ENCODE data around the gene ENG. TPM values are rescaled to one million over a fixed set of nuclear protein-coding genes. Genes with fewer than 3 reads are reported as not detected.

The ENG gene
- total RNA-seq, 1 experiment from 2014 or later, result 25.1 TPM

DNA sequence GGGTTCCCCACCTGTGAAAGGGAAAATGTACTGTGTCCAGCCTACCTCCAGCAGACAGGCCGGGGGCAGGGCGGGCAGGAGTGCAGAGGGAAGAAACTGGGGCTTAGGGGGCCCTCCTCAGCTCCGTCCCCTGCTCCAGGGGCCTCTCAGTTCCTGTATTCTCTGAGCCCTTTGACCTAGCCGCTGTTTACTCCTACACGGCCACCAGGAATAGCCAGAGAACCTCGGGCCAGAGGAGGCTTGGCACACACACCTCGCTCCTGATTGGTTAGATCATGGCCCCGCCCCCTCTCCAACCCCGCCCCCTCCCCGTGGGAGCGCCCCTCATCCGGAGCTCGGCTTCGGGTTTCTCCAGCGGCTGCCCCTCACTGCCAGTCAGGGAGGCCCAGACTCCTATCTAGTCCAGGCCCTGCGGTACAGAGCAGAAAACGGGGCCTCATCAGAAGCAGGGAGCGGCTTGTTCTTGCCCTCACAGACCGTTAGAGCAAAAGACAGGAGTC lies 42.8 kb upstream of the ENG start:
- ATAC-seq, result peak; percentile 36; the same call in 1 of the 2 replicates
- no peak overlapping the region for H3K27ac ChIP-seq (ENCODE audit: low read length)
- H3K9me3 ChIP-seq (ENCODE audit: control insufficient read depth, insufficient read depth, low read depth, low read length), result no peaks in the 10 kb centered on the region; the same call in 1 of the 2 replicates
- in situ Hi-C loops (cut with HindIII; ENCODE audit: low pct_unique_long_range_greater_than_20kb, low sequenced_read_pairs) (no loop called here), intact Hi-C loops (cut with micrococcal nuclease; ENCODE audit: unreplicated experiment) (no loop called here)
- POLR2A ChIA-PET, result no interaction called here
- no peaks in the 10 kb centered on the region for H3K27me3 ChIP-seq (ENCODE audit: control insufficient read depth, insufficient read depth, low read length)
- CTCF ChIA-PET, result no interaction called here
- H3K4me1 ChIP-seq (ENCODE audit: control insufficient read depth, insufficient read depth, low read length), result peaks cover 10% of the 10 kb centered on the region
- H3K36me3 ChIP-seq (ENCODE audit: control insufficient read depth, insufficient read depth, low read length), result peaks cover 7% of the 10 kb centered on the region; the same call in 1 of the 2 replicates
- TF ChIP-seq POLR2AphosphoS5 (IDR thresholded peaks at IDR 0.05; ENCODE audit: low read depth, low read length) (no peak), TCF7L2 (IDR thresholded peaks at IDR 0.05; ENCODE audit: low read depth, low read length) (no peak), SIN3A (IDR thresholded peaks at IDR 0.05; ENCODE audit: borderline replicate concordance, insufficient read depth, low read depth, low read length) (no peak)
- no peak overlapping the region for H3K4me3 ChIP-seq (ENCODE audit: low read depth in 2 of 2, low read length in 2 of 2)
- no TSS peak for BruUV-seq (replicated peaks)
- no peak for DNase-seq (ENCODE audit: low read depth, low spot score)

DNA sequence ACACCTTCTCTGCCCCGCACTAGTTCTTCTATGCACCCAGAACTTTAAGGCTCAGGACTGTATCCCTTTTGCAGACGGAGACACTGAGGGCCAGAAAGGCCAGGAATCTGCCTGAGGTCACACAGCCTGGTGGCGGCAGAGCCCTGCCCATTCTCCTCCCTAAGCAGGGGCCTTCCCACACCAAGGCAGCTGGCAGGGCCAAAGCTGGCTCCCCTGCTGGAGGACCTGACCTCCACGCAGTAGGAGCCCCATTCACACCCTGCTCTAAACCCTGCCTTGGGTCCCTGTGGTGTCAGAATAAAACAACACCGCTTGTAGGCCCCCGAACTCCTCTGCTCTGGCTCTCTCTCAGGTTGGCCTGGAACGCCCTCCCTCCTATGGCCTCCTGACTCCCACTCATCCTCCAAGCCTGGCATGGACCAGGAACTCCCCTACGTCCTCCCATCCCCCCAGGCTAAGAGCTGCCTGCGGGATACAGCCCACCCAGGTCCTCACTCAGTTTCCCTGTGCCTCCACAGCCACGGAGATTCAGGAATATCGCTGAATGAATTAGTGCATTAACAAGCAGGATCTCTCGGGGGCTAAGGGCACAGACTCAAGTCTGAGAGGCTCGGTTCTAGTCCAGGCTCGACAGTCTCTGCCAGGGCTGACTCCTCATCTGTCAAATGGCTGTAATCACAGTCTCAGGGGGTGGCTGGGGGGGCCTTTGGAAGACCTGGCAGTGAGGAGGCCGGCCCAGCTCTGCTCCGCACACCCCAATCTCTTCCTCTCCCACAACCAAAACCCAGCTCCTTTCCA lies 42.1 kb upstream of the ENG start:
- in situ Hi-C loops (cut with HindIII; ENCODE audit: low pct_unique_long_range_greater_than_20kb, low sequenced_read_pairs), result no loop called here
- CTCF ChIA-PET, result no interaction called here
- intact Hi-C loops (cut with micrococcal nuclease; ENCODE audit: unreplicated experiment), result no loop called here
- no peak overlapping the region for H3K4me3 ChIP-seq (ENCODE audit: low read depth in 2 of 2, low read length in 2 of 2)
- POLR2A ChIA-PET, result no interaction called here
- no peak overlapping the region for H3K27ac ChIP-seq (ENCODE audit: low read length)
- no peak for ATAC-seq
- H3K9me3 ChIP-seq (ENCODE audit: control insufficient read depth, insufficient read depth, low read depth, low read length), result no peaks in the 10 kb centered on the region; the same call in 1 of the 2 replicates
- H3K36me3 ChIP-seq (ENCODE audit: control insufficient read depth, insufficient read depth, low read length), result peaks cover 7% of the 10 kb centered on the region; the same call in 1 of the 2 replicates
- no peaks in the 10 kb centered on the region for H3K27me3 ChIP-seq (ENCODE audit: control insufficient read depth, insufficient read depth, low read length)
- no TSS peak for BruUV-seq (replicated peaks)
- peaks cover 10% of the 10 kb centered on the region for H3K4me1 ChIP-seq (ENCODE audit: control insufficient read depth, insufficient read depth, low read length)
- no peak for DNase-seq (ENCODE audit: low read depth, low spot score)
- TF ChIP-seq, protein P1, sequence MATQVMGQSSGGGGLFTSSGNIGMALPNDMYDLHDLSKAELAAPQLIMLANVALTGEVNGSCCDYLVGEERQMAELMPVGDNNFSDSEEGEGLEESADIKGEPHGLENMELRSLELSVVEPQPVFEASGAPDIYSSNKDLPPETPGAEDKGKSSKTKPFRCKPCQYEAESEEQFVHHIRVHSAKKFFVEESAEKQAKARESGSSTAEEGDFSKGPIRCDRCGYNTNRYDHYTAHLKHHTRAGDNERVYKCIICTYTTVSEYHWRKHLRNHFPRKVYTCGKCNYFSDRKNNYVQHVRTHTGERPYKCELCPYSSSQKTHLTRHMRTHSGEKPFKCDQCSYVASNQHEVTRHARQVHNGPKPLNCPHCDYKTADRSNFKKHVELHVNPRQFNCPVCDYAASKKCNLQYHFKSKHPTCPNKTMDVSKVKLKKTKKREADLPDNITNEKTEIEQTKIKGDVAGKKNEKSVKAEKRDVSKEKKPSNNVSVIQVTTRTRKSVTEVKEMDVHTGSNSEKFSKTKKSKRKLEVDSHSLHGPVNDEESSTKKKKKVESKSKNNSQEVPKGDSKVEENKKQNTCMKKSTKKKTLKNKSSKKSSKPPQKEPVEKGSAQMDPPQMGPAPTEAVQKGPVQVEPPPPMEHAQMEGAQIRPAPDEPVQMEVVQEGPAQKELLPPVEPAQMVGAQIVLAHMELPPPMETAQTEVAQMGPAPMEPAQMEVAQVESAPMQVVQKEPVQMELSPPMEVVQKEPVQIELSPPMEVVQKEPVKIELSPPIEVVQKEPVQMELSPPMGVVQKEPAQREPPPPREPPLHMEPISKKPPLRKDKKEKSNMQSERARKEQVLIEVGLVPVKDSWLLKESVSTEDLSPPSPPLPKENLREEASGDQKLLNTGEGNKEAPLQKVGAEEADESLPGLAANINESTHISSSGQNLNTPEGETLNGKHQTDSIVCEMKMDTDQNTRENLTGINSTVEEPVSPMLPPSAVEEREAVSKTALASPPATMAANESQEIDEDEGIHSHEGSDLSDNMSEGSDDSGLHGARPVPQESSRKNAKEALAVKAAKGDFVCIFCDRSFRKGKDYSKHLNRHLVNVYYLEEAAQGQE (IDR thresholded peaks at IDR 0.05; ENCODE audit: insufficient read depth in 1 of 2, low read depth in 2 of 2, low read length in 1 of 2), result no peak
- TF ChIP-seq POLR2AphosphoS5 (IDR thresholded peaks at IDR 0.05; ENCODE audit: low read depth, low read length) (no peak), SIN3A (IDR thresholded peaks at IDR 0.05; ENCODE audit: borderline replicate concordance, insufficient read depth, low read depth, low read length) (no peak), TCF7L2 (IDR thresholded peaks at IDR 0.05; ENCODE audit: low read depth, low read length) (no peak)
- TF ChIP-seq, protein P2, sequence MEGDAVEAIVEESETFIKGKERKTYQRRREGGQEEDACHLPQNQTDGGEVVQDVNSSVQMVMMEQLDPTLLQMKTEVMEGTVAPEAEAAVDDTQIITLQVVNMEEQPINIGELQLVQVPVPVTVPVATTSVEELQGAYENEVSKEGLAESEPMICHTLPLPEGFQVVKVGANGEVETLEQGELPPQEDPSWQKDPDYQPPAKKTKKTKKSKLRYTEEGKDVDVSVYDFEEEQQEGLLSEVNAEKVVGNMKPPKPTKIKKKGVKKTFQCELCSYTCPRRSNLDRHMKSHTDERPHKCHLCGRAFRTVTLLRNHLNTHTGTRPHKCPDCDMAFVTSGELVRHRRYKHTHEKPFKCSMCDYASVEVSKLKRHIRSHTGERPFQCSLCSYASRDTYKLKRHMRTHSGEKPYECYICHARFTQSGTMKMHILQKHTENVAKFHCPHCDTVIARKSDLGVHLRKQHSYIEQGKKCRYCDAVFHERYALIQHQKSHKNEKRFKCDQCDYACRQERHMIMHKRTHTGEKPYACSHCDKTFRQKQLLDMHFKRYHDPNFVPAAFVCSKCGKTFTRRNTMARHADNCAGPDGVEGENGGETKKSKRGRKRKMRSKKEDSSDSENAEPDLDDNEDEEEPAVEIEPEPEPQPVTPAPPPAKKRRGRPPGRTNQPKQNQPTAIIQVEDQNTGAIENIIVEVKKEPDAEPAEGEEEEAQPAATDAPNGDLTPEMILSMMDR (IDR thresholded peaks at IDR 0.05), result no peak

DNA sequence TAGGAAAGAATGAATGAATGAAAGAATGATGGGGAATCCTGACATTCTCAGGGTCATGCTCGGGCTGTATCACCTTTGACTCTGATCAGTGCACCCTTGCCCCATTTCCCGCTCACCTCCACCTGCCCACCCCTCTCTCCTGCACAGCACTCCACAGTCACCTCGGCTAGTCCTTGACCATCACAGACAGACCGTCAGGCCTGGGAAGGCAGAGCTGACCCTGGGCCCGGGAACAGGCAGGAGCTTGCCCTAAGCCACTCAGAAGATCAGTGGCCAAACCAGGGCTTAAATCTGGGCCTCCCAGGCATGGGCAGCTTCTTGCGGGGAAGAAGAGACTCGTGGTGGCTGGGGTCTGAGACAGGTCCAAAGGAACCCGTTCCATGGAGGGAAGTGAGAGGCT lies 41.4 kb upstream of the ENG start:
- Histone ChIP-seq H3K4me1 (ENCODE audit: control insufficient read depth, insufficient read depth, low read length) (peaks cover 10% of the 10 kb centered on the region), H3K4me3 (ENCODE audit: low read depth in 2 of 2, low read length in 2 of 2) (no peak overlapping the region), H3K36me3 (ENCODE audit: control insufficient read depth, insufficient read depth, low read length) (peaks cover 7% of the 10 kb centered on the region; the same call in 1 of the 2 replicates), H3K9me3 (ENCODE audit: control insufficient read depth, insufficient read depth, low read depth, low read length) (no peaks in the 10 kb centered on the region; the same call in 1 of the 2 replicates), H3K27ac (ENCODE audit: low read length) (no peak overlapping the region), H3K27me3 (ENCODE audit: control insufficient read depth, insufficient read depth, low read length) (no peaks in the 10 kb centered on the region)
- intact Hi-C loops (cut with micrococcal nuclease; ENCODE audit: unreplicated experiment) (no loop called here), in situ Hi-C loops (cut with HindIII; ENCODE audit: low pct_unique_long_range_greater_than_20kb, low sequenced_read_pairs) (no loop called here)
- TF ChIP-seq, protein P2 (IDR thresholded peaks at IDR 0.05), result no peak
- TF ChIP-seq, protein P1 (IDR thresholded peaks at IDR 0.05; ENCODE audit: insufficient read depth in 1 of 2, low read depth in 2 of 2, low read length in 1 of 2), result no peak
- TF ChIP-seq POLR2AphosphoS5 (IDR thresholded peaks at IDR 0.05; ENCODE audit: low read depth, low read length), result no peak
- no peak for TF ChIP-seq TCF7L2 (IDR thresholded peaks at IDR 0.05; ENCODE audit: low read depth, low read length)
- ChIA-PET CTCF (no interaction called here), POLR2A (no interaction called here)
- BruUV-seq (replicated peaks), result no TSS peak
- DNase-seq (ENCODE audit: low read depth, low spot score) (no peak), ATAC-seq (no peak)
